Stimulated activated CD8-positive, alpha-beta memory T cell treated with anti-CD3 and anti-CD28 coated beads, Interleukin-2, amount 100 ng/mL, for 1 hour (primary cell): Measurements from ENCODE around the gene PLVAP.

Experiments
- DNase-seq, 2 donors: peaks; one replicate each; pipeline ENCODE4 v3.0.0-alpha.2; 2020; ENCODE audit warnings: low read depth in 2 of 2

PLVAP gene

GRCh38 chr19:17302391-17303166, 74.6 kb downstream of the PLVAP start:
- DNase-seq = no peak
